Pancreas (tissue), 10 donors: ENCODE data around the gene TSR1. TPM values are rescaled to one million over a fixed set of nuclear protein-coding genes. Genes with fewer than 3 reads are reported as not detected.

Experiments
- ATAC-seq, 4 donors: fragments of 200-7000 bp; cut with Tn5 transposase; one replicate each; pipeline versions ENCODE4 v1.8.0 to v1.9.1; 2020; ENCODE audit warnings: mild to moderate bottlenecking in 4 of 4, moderate library complexity in 4 of 4
- DNase-seq, 6 donors: peaks; one replicate each; pipeline ENCODE4 v3.0.0-alpha.2; 2020
- FAIRE-seq: peaks from 2 replicates; lab custom pipeline; 2012; peaks lifted over from hg19 to GRCh38; lab: Jason Lieb, UNC
- H3K27ac ChIP-seq, 4 donors: fragments of 200-600 bp; sonication (generic); 1 replicate in 3 of 4; 2 replicates in 1 of 4; pipeline versions ENCODE4 v1.5.0 to v1.8.0; 2020
- H3K27me3 ChIP-seq, 4 donors: fragments of 200-600 bp; one replicate each; pipeline ENCODE4 v1.8.0; 2021
- H3K36me3 ChIP-seq, 3 donors: fragments of 200-600 bp; sonication (generic) in 1 of 3; one replicate each; pipeline versions ENCODE4 v1.5.0 to v1.8.0; 2020 to 2021
- H3K4me1 ChIP-seq, 3 donors: fragments of 200-600 bp; one replicate each; pipeline ENCODE4 v1.8.0; 2021
- H3K4me3 ChIP-seq, 4 donors: fragments of 200-600 bp; sonication (generic) in 2 of 4; one replicate each; pipeline versions ENCODE4 v1.5.0 to v1.8.0; 2020 to 2021
- H3K9me3 ChIP-seq, 4 donors: fragments of 200-600 bp; one replicate each; pipeline ENCODE4 v1.8.0; 2021
- WGBS, 2 donors: extraction: QIAGEN DNeasy Blood & Tissue Kit; methylation state at CpG; one replicate each; pipeline ENCODE4 v1.1.7; 2013; 5-methylcytosine and 5-hydroxymethylcytosine counted together
- intact Hi-C, 3 donors: fragments of 100-400 bp; cut with DNase I; formaldehyde crosslinking; loops; one replicate each; pipeline versions ENCODE4 v1.11.1 to v1.14.2; 2022
- polyA plus RNA-seq, 2 donors: library from polyadenylated mRNA; stranded (reverse); fragments of 200-250 nt; gene quantifications; one replicate each; pipeline ENCODE4 v1.2.3, GENCODE V29; 2013
- total RNA-seq, 6 donors: library from RNA; stranded (reverse); fragmentation: NEBNext Ultra II Directional in 4 of 6; extraction: Animal tissue kit (Norgen Biotek cat#: 25700) in 4 of 6; gene quantifications; one replicate each; pipeline versions ENCODE4 v1.2.1 to v1.2.4, GENCODE V29; 2021 to 2023
- TF ChIP-seq, protein P1 (sequence below), 4 donors: fragments of 200-600 bp; sonication (generic) in 3 of 4; IDR thresholded peaks; one replicate each; pipeline versions ENCODE4 v1.5.0 to v1.8.0; 2021; ENCODE audit warnings: antibody characterized with exemption in 4 of 4
- donor health status: healthy with polysubstance abuse.
- donor health status: DM: no; HTN: no; CAD: no; lungs with moderate emphysema.
- donor health status: DM: no; HTN: no; CAD: no.
- donor health status: control.
- donor health status: control.
- donor health status: Bipolar disorder and iron deficiency.
- donor health status: DM: yes; HTN: yes; CAD: no.
- donor health status: DM: no; HTN: no; CAD: no.
- donor health status: DM: no; HTN: no; CAD: no.
- donor health status: DM: yes; HTN: yes; CAD: no.

TSR1 gene
- total and polyA plus RNA-seq, 8 donors: 8.3 to 17.3 (median 12.2) TPM

DNA sequence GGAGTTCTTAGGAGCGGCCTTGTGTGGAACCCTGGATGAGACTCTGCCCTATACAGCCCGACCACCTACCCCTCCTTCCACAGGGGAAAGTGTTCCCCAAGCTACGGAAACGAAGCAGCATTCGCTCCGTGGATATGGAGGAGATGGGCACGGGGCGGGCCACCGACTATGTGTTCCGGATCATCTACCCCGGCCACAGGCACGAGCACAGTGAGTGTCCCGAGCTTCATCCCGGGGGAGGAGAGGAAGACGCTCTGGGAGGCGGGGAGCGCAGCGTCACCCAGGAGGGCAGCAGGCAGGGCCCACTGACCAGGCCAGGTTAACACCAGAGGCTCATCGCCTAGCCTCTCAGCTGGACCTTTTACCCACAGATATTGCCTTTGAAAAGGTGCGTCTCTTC lies 28.9 kb upstream of the TSR1 start:
- FAIRE-seq (no peak), ATAC-seq (no peak), DNase-seq (peak in 1 of 6 donors; percentile 51)
- WGBS, 2 donors: 95 to 97% methylated on average over 20 of the region's 20 CpGs
- no peaks in the 10 kb centered on the region for H3K9me3 ChIP-seq
- H3K4me1 ChIP-seq: no peaks in the 10 kb centered on the region
- H3K27ac ChIP-seq: no peak overlapping the region
- H3K36me3 ChIP-seq: peaks cover 0 to 8% (median 0%) of the 10 kb centered on the region in 3 donors
- H3K27me3 ChIP-seq: no peaks in the 10 kb centered on the region
- H3K4me3 ChIP-seq: no peak overlapping the region
- TF ChIP-seq, protein P1, sequence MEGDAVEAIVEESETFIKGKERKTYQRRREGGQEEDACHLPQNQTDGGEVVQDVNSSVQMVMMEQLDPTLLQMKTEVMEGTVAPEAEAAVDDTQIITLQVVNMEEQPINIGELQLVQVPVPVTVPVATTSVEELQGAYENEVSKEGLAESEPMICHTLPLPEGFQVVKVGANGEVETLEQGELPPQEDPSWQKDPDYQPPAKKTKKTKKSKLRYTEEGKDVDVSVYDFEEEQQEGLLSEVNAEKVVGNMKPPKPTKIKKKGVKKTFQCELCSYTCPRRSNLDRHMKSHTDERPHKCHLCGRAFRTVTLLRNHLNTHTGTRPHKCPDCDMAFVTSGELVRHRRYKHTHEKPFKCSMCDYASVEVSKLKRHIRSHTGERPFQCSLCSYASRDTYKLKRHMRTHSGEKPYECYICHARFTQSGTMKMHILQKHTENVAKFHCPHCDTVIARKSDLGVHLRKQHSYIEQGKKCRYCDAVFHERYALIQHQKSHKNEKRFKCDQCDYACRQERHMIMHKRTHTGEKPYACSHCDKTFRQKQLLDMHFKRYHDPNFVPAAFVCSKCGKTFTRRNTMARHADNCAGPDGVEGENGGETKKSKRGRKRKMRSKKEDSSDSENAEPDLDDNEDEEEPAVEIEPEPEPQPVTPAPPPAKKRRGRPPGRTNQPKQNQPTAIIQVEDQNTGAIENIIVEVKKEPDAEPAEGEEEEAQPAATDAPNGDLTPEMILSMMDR (IDR thresholded peaks at IDR 0.05): no peak
- intact Hi-C loops: no loop called here

DNA sequence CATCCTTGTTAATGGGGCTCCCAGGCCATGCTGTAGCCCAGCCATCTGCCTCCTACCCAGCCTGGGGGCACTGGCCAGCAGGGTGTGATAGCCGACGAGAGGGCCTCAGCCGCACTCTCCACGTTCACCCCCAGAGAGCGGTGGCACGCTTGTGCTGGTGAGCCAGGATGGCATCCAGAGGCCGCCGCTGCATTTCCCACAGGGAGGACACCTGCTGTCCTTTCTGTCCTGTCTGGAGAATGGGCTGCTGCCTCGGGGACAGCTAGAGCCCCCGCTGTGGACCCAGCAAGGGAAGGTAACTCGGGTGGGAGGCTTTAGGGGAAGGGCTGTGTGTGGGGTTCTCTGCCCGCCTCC lies 28.5 kb upstream of the TSR1 start:
- TF ChIP-seq, protein P1 (IDR thresholded peaks at IDR 0.05): no peak
- H3K27ac ChIP-seq: no peak overlapping the region
- intact Hi-C loops: no loop called here
- WGBS, 2 donors: 86 to 93% methylated on average over 12 of the region's 12 CpGs
- no peak overlapping the region for H3K4me3 ChIP-seq
- H3K4me1 ChIP-seq: no peaks in the 10 kb centered on the region
- ATAC-seq: no peak
- H3K36me3 ChIP-seq: peaks cover 0 to 8% (median 0%) of the 10 kb centered on the region in 3 donors
- FAIRE-seq: no peak
- no peaks in the 10 kb centered on the region for H3K9me3 ChIP-seq
- H3K27me3 ChIP-seq: no peaks in the 10 kb centered on the region
- DNase-seq: peak in 2 of 6 donors; percentile 11 to 59

DNA sequence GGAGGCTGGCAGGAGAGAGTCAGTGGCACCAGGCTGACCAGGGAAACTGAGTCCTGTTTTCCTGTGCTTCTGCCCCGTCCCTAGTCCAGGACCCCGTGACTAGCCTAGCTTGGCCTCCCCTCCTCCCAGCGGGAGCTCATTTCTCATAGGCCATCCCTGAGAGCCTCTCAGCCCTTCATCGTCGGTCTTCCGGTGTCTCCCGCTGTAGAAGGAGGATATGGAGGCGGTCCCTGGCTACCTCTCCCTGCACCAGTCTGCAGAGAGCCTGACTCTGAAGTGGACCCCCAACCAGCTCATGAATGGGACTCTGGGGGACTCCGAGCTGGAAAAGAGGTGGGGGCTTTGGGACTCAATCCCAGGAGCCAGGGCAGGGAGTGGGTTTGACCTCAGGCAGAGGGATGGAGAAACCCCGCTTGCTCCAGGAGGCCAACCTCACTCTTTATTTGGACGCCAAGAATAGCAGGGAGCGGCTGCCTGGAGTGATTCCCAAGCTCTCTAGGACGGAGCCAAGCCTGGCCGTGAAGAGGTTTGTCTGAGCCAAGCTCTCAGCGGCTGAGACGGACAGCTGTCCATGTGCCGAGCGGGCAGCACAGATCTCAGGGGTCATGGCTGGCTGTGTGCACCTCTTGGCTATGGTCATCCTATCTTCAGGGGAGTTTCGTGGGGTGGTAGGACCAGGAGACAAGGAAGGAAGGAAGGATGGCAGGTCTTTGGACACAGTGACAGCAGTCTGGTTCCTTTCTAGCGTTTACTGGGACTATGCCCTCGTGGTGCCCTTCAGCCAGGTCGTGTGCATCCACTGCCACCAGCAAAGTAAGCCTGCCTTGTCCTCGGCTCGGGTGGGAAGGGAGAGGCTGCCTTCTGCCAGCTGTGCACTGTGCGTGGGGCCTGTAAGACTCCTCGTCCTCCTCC lies 27.9 kb upstream of the TSR1 start:
- intact Hi-C loops: no loop called here
- H3K4me1 ChIP-seq: no peaks in the 10 kb centered on the region
- peaks cover 0 to 8% (median 0%) of the 10 kb centered on the region in 3 donors for H3K36me3 ChIP-seq
- TF ChIP-seq, protein P1 (IDR thresholded peaks at IDR 0.05): no peak
- H3K27me3 ChIP-seq: no peaks in the 10 kb centered on the region
- ATAC-seq (no peak), FAIRE-seq (no peak), DNase-seq (peak in 1 of 6 donors; percentile 18)
- H3K27ac ChIP-seq: no peak overlapping the region
- 87 to 90% methylated on average over 26 of the region's 26 CpGs for WGBS, 2 donors
- no peaks in the 10 kb centered on the region for H3K9me3 ChIP-seq
- no peak overlapping the region for H3K4me3 ChIP-seq

- H3K27ac ChIP-seq: no peak overlapping the region
- peaks cover 0 to 8% (median 0%) of the 10 kb centered on the region in 3 donors for H3K36me3 ChIP-seq
- H3K4me3 ChIP-seq: no peak overlapping the region
- no peaks in the 10 kb centered on the region for H3K9me3 ChIP-seq
- ATAC-seq: no peak
- TF ChIP-seq, protein P1 (IDR thresholded peaks at IDR 0.05): no peak
- no peak for FAIRE-seq
- DNase-seq: peak in 1 of 6 donors; percentile 52
- H3K4me1 ChIP-seq: no peaks in the 10 kb centered on the region
- WGBS, 2 donors: 94 to 96% methylated on average over 21 of the region's 21 CpGs
- no peaks in the 10 kb centered on the region for H3K27me3 ChIP-seq
- intact Hi-C loops: no loop called here
Observed at GRCh38 chr17:2363318-2363717, 27.1 kb upstream of the TSR1 start.

DNA sequence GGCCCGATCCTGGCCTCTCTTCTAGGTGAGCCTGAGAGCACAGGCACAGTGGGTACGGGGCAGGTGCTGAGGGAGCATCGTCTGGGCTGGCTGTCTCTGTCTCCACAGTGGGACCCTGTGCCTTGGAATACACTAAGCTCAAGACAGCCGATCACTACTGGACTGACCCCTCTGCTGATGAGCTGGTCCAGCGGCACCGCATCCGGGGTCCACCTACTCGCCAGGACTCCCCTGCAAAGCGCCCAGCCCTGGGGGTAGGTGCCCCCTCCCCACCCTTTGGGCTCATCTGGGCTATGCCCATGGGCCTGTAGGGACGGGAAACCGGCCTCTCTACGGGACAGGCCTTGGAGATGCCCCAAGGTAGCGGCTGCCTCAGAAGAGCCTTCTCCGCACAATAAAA lies 26.6 kb upstream of the TSR1 start:
- DNase-seq (peak in 1 of 6 donors; percentile 68), ATAC-seq (no peak), FAIRE-seq (no peak)
- H3K9me3 ChIP-seq: no peaks in the 10 kb centered on the region
- TF ChIP-seq, protein P1 (IDR thresholded peaks at IDR 0.05): no peak
- no peak overlapping the region for H3K4me3 ChIP-seq
- 95 to 96% methylated on average over 13 to 14 of the region's 14 CpGs for WGBS, 2 donors
- no peak overlapping the region for H3K27ac ChIP-seq
- H3K4me1 ChIP-seq: no peaks in the 10 kb centered on the region
- H3K27me3 ChIP-seq: no peaks in the 10 kb centered on the region
- intact Hi-C loops: no loop called here
- peaks cover 0 to 8% (median 0%) of the 10 kb centered on the region in 3 donors for H3K36me3 ChIP-seq
